SK-N-SH (cell line): Measurements from ENCODE around the gene COL5A1. TPM values are rescaled to one million over a fixed set of nuclear protein-coding genes. Genes with fewer than 3 reads are reported as not detected.

Experiments used
- CTCF ChIA-PET: fragments of 300-600, 350-600 bp; formaldehyde crosslinking; extraction: SDS; loops from one replicate; lab custom pipeline; 2021; lab: Yijun Ruan, JAX
- POLR2A ChIA-PET: fragments of 350-600 bp; sonication (Branson Sonifier 250); formaldehyde crosslinking; extraction: SDS; loops from one replicate; lab custom pipeline; 2020; ENCODE audit warnings: antibody characterized with exemption, inconsistent platforms; lab: Yijun Ruan, JAX
- DNase-seq: peaks from one replicate; pipeline ENCODE4 v3.0.0; 2012
- H2AFZ ChIP-seq: fragments of 200-600 bp; sonication (generic); 2 replicates; pipeline ENCODE4 v1.8.1; 2016; ENCODE audit warnings: antibody characterized with exemption, mild to moderate bottlenecking, low read depth
- H3F3A ChIP-seq: fragments of 200-600 bp; sonication (generic); replicated peaks from 2 replicates; pipeline ENCODE3; 2016; ENCODE audit warnings: antibody characterized with exemption, mild to moderate bottlenecking; ENCODE audit not compliant: insufficient read depth
- H3K27ac ChIP-seq, 2 experiments: fragments of 200-500 bp in 1 of 2; fragments of 200-600 bp in 1 of 2; sonication (Bioruptor generic) in 1 of 2; sonication (generic), shearing (Covaris generic) in 1 of 2; 2 replicates each; pipeline versions ENCODE4 v1.5.1 to v1.6.1; 2014 to 2016; ENCODE audit warnings: low read depth in 2 of 2, inconsistent platforms in 1 of 2, low read length in 1 of 2, mild to moderate bottlenecking in 1 of 2, mixed read lengths in 1 of 2
- H3K27me3 ChIP-seq: fragments of 200-600 bp; sonication (generic), shearing (Covaris generic); 2 replicates; pipeline ENCODE4 v1.6.1; 2016; ENCODE audit warnings: mixed run types; ENCODE audit not compliant: insufficient read depth
- H3K36me3 ChIP-seq, 2 experiments: fragments of 200-500 bp in 1 of 2; fragments of 200-600 bp in 1 of 2; sonication (Bioruptor generic) in 1 of 2; sonication (generic) in 1 of 2; replicated peaks in 1 of 2; 2 replicates each; pipeline versions ENCODE3 to v1.5.1; 2014 to 2016; ENCODE audit warnings: low read length in 1 of 2, mild to moderate bottlenecking in 1 of 2; ENCODE audit not compliant: insufficient read depth in 2 of 2, control insufficient read depth in 1 of 2
- H3K4me1 ChIP-seq, 2 experiments: fragments of 200-500 bp in 1 of 2; fragments of 200-600 bp in 1 of 2; sonication (Bioruptor generic) in 1 of 2; sonication (generic), shearing (Covaris generic) in 1 of 2; 2 replicates each; pipeline versions ENCODE4 v1.5.1 to v1.6.1; 2014 to 2016; ENCODE audit warnings: low read depth in 1 of 2, low read length in 1 of 2, mixed run types in 1 of 2; ENCODE audit not compliant: insufficient read depth in 2 of 2, control insufficient read depth in 1 of 2
- H3K4me2 ChIP-seq: fragments of 200-600 bp; sonication (generic), shearing (Covaris generic); 2 replicates; pipeline ENCODE4 v1.6.1; 2017; ENCODE audit warnings: mixed run types
- H3K4me3 ChIP-seq, 2 experiments: fragments of 200-500 bp in 1 of 2; fragments of 200-600 bp in 1 of 2; sonication (Bioruptor generic) in 1 of 2; sonication (generic), shearing (Covaris generic) in 1 of 2; 2 replicates each; pipeline versions ENCODE4 v1.5.1 to v1.8.1; 2014 to 2016; ENCODE audit warnings: low read depth in 2 of 2, inconsistent platforms in 1 of 2, low read length in 1 of 2, mild to moderate bottlenecking in 1 of 2, mixed read lengths in 1 of 2, moderate library complexity in 1 of 2
- H3K79me2 ChIP-seq: fragments of 200-600 bp; sonication (generic); 2 replicates; pipeline ENCODE4 v1.8.1; 2017; ENCODE audit warnings: mild to moderate bottlenecking; ENCODE audit not compliant: insufficient read depth
- H3K9ac ChIP-seq: fragments of 200-600 bp; sonication (generic); 2 replicates; pipeline ENCODE4 v1.6.1; 2017; ENCODE audit warnings: mixed run types
- H3K9me2 ChIP-seq: fragments of 200-600 bp; sonication (generic); 2 replicates; pipeline ENCODE4 v1.6.1; 2017; ENCODE audit warnings: mixed run types
- H3K9me3 ChIP-seq: fragments of 200-600 bp; sonication (generic); 2 replicates; pipeline ENCODE4 v1.6.1; 2017; ENCODE audit warnings: mixed run types, mild to moderate bottlenecking, moderate library complexity
- H4K20me1 ChIP-seq: fragments of 200-600 bp; sonication (generic); 2 replicates; pipeline ENCODE4 v1.6.1; 2017; ENCODE audit warnings: mild to moderate bottlenecking, mixed run types; ENCODE audit not compliant: insufficient read depth
- ELF1 ChIP-seq: IDR thresholded peaks from 2 replicates; pipeline ENCODE4 v1.4.0; 2012
- FOSL2 ChIP-seq: IDR thresholded peaks from 2 replicates; pipeline ENCODE4 v1.4.0; 2012; ENCODE audit warnings: low read depth, mild to moderate bottlenecking, moderate library complexity, borderline replicate concordance
- FOXJ3 ChIP-seq: sonication (generic); formaldehyde crosslinking; IDR thresholded peaks from 2 replicates; pipeline ENCODE4 v1.5.1; 2020; ENCODE audit warnings: mild to moderate bottlenecking, missing genetic modification reagents
- FOXM1 ChIP-seq: IDR thresholded peaks from 2 replicates; pipeline ENCODE4 v1.4.0; 2012; ENCODE audit warnings: low read depth, mild to moderate bottlenecking
- GABPA ChIP-seq: IDR thresholded peaks from 2 replicates; pipeline ENCODE4 v1.4.0; 2012; ENCODE audit warnings: low read depth, mild to moderate bottlenecking
- JUND ChIP-seq: IDR thresholded peaks from 2 replicates; pipeline ENCODE4 v1.4.0; 2012
- NFIC ChIP-seq: IDR thresholded peaks from 2 replicates; pipeline ENCODE4 v1.4.0; 2012; ENCODE audit warnings: borderline replicate concordance
- NRF1 ChIP-seq: IDR thresholded peaks from 2 replicates; pipeline ENCODE4 v1.6.1; 2012; ENCODE audit warnings: low read depth, mild to moderate bottlenecking, low read length
- POLR2AphosphoS5 ChIP-seq: IDR thresholded peaks from 2 replicates; pipeline ENCODE4 v1.6.1; 2012; ENCODE audit warnings: low read depth, low read length
- RAD21 ChIP-seq: IDR thresholded peaks from 2 replicates; pipeline ENCODE4 v1.6.1; 2012; ENCODE audit warnings: mild to moderate bottlenecking, low read length
- RCOR1 ChIP-seq: fragments of 150-350 bp; IDR thresholded peaks from 2 replicates; pipeline ENCODE4 v1.6.1; 2017; ENCODE audit warnings: antibody characterized with exemption, low read length
- RFX5 ChIP-seq: IDR thresholded peaks from 2 replicates; pipeline ENCODE4 v1.6.1; 2012; ENCODE audit warnings: mild to moderate bottlenecking, improper control_type of control experiment, low read length
- SIN3A ChIP-seq: IDR thresholded peaks from 2 replicates; pipeline ENCODE4 v1.6.1; 2012; ENCODE audit warnings: low read depth, mild to moderate bottlenecking, low read length, moderate library complexity, borderline replicate concordance
- SMC3 ChIP-seq: IDR thresholded peaks from 2 replicates; pipeline ENCODE4 v1.6.1; 2012; ENCODE audit warnings: low read depth, low read length, improper control_type of control experiment
- TCF12 ChIP-seq: IDR thresholded peaks from 2 replicates; pipeline ENCODE4 v1.4.0; 2012
- WGBS: methylation state at CpG from one replicate; pipeline ENCODE4 v1.1.6; 2017; ENCODE audit warnings: low lambda C conversion rate; 5-methylcytosine and 5-hydroxymethylcytosine counted together
- polyA plus RNA-seq, 3 experiments: library from polyadenylated mRNA; depleted of rRNA; stranded (reverse); fragments of >200 nt; gene quantifications; 2 replicates each; pipeline ENCODE4 v1.2.3, GENCODE V29; 2012
- TF ChIP-seq, protein P1 (sequence below): IDR thresholded peaks from 2 replicates; pipeline ENCODE4 v1.6.1; 2012; ENCODE audit warnings: mild to moderate bottlenecking, low read depth, low read length, moderate library complexity
- TF ChIP-seq, protein P2 (sequence below): IDR thresholded peaks from 2 replicates; pipeline ENCODE4; 2012
- TF ChIP-seq, protein P3 (sequence below): IDR thresholded peaks from 2 replicates; pipeline ENCODE4 v1.4.0; 2012; ENCODE audit warnings: low read depth, borderline replicate concordance
- TF ChIP-seq, protein P4 (sequence below): fragments of 150-350 bp; IDR thresholded peaks from 2 replicates; pipeline ENCODE4 v1.6.1; 2016; ENCODE audit warnings: mild to moderate bottlenecking, low read depth, low read length
- TF ChIP-seq, protein P5 (sequence below): fragments of 200-600 bp; sonication (generic); IDR thresholded peaks from 2 replicates; pipeline ENCODE4 v1.6.1; 2017; ENCODE audit warnings: antibody characterized with exemption, mild to moderate bottlenecking, moderate library complexity

Gene COL5A1
- polyA plus RNA-seq, 1 of the 3 experiments (the other 2 are of a cell fraction), result 73.8 TPM

DNA sequence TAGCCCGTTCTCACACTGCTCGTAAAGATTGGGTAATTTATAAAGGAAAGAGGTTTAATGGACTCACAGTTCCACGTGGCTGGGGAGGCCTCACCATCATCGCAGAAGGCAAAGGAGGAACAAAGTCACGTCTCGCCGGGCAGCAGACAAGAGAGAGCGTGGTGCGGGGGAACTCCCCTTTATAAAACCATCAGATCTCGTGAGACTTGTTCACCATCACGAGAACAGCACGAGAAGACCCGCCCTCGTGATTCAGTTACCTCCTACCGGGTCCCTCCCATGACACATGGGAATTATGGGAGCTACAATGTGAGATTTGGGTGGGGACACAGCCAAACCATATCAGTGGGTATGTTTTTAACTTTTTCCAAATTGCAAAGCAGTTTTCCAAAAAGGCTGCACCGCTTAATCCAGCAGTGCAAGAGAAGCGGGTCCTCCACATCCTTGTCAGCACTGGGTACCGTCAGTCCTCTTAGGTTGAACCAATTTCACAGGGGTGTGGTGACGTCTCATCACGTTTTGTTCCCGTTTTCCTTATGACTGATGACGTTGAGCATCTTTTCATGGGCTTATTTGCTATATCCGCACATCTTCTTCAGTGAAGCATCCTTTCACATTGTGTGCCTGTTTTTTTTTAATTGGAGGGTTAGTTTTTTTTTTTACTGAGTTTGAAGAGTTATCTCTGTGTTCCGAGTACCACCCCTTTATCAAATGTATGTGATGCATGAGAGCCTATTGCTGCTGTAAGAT is 231.1 kb downstream of the COL5A1 start:
- Histone ChIP-seq H2AFZ (no peak overlapping the region), H3K9me3 (peaks cover 4% of the 10 kb centered on the region; the same call in 1 of the 2 replicates), H3K4me3 (no peak overlapping the region), H3K9me2 (no peaks in the 10 kb centered on the region), H3K36me3 (no peaks in the 10 kb centered on the region), H3F3A (no peaks in the 10 kb centered on the region), H3K79me2 (no peaks in the 10 kb centered on the region), H3K27ac (no peak overlapping the region), H3K9ac (no peak overlapping the region), H3K4me2 (no peak overlapping the region), H4K20me1 (no peaks in the 10 kb centered on the region), H3K27me3 (no peaks in the 10 kb centered on the region), H3K4me1 (no peaks in the 10 kb centered on the region)
- TF ChIP-seq, protein P1, sequence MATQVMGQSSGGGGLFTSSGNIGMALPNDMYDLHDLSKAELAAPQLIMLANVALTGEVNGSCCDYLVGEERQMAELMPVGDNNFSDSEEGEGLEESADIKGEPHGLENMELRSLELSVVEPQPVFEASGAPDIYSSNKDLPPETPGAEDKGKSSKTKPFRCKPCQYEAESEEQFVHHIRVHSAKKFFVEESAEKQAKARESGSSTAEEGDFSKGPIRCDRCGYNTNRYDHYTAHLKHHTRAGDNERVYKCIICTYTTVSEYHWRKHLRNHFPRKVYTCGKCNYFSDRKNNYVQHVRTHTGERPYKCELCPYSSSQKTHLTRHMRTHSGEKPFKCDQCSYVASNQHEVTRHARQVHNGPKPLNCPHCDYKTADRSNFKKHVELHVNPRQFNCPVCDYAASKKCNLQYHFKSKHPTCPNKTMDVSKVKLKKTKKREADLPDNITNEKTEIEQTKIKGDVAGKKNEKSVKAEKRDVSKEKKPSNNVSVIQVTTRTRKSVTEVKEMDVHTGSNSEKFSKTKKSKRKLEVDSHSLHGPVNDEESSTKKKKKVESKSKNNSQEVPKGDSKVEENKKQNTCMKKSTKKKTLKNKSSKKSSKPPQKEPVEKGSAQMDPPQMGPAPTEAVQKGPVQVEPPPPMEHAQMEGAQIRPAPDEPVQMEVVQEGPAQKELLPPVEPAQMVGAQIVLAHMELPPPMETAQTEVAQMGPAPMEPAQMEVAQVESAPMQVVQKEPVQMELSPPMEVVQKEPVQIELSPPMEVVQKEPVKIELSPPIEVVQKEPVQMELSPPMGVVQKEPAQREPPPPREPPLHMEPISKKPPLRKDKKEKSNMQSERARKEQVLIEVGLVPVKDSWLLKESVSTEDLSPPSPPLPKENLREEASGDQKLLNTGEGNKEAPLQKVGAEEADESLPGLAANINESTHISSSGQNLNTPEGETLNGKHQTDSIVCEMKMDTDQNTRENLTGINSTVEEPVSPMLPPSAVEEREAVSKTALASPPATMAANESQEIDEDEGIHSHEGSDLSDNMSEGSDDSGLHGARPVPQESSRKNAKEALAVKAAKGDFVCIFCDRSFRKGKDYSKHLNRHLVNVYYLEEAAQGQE, result no peak
- no peak for TF ChIP-seq TCF12
- no peak for TF ChIP-seq FOXJ3
- TF ChIP-seq RCOR1, result no peak
- no peak for TF ChIP-seq SMC3
- no peak for TF ChIP-seq FOSL2
- TF ChIP-seq, protein P2, sequence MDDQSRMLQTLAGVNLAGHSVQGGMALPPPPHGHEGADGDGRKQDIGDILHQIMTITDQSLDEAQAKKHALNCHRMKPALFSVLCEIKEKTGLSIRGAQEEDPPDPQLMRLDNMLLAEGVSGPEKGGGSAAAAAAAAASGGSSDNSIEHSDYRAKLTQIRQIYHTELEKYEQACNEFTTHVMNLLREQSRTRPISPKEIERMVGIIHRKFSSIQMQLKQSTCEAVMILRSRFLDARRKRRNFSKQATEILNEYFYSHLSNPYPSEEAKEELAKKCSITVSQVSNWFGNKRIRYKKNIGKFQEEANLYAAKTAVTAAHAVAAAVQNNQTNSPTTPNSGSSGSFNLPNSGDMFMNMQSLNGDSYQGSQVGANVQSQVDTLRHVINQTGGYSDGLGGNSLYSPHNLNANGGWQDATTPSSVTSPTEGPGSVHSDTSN, result no peak
- TF ChIP-seq NFIC, result no peak
- no peak for TF ChIP-seq POLR2AphosphoS5
- TF ChIP-seq JUND, result no peak
- TF ChIP-seq, protein P3, sequence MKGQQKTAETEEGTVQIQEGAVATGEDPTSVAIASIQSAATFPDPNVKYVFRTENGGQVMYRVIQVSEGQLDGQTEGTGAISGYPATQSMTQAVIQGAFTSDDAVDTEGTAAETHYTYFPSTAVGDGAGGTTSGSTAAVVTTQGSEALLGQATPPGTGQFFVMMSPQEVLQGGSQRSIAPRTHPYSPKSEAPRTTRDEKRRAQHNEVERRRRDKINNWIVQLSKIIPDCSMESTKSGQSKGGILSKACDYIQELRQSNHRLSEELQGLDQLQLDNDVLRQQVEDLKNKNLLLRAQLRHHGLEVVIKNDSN, result no peak
- TF ChIP-seq ELF1, result no peak
- no peak for TF ChIP-seq RAD21
- TF ChIP-seq, protein P4, sequence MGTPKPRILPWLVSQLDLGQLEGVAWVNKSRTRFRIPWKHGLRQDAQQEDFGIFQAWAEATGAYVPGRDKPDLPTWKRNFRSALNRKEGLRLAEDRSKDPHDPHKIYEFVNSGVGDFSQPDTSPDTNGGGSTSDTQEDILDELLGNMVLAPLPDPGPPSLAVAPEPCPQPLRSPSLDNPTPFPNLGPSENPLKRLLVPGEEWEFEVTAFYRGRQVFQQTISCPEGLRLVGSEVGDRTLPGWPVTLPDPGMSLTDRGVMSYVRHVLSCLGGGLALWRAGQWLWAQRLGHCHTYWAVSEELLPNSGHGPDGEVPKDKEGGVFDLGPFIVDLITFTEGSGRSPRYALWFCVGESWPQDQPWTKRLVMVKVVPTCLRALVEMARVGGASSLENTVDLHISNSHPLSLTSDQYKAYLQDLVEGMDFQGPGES, result no peak
- no peak for TF ChIP-seq SIN3A
- no peak for TF ChIP-seq FOXM1
- no peak for TF ChIP-seq RFX5
- TF ChIP-seq NRF1, result no peak
- TF ChIP-seq, protein P5, sequence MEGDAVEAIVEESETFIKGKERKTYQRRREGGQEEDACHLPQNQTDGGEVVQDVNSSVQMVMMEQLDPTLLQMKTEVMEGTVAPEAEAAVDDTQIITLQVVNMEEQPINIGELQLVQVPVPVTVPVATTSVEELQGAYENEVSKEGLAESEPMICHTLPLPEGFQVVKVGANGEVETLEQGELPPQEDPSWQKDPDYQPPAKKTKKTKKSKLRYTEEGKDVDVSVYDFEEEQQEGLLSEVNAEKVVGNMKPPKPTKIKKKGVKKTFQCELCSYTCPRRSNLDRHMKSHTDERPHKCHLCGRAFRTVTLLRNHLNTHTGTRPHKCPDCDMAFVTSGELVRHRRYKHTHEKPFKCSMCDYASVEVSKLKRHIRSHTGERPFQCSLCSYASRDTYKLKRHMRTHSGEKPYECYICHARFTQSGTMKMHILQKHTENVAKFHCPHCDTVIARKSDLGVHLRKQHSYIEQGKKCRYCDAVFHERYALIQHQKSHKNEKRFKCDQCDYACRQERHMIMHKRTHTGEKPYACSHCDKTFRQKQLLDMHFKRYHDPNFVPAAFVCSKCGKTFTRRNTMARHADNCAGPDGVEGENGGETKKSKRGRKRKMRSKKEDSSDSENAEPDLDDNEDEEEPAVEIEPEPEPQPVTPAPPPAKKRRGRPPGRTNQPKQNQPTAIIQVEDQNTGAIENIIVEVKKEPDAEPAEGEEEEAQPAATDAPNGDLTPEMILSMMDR, result no peak
- TF ChIP-seq GABPA, result no peak
- 40% methylated on average over 23 of the region's 24 CpGs for WGBS
- POLR2A ChIA-PET, result no interaction called here
- DNase-seq, result no peak
- CTCF ChIA-PET, result interaction anchor here (1.1 kb wide), 1 partner anchor 10 kb away, joined by 3 read pairs; no protein-coding TSS in a partner anchor
